H1 (cell line): Measurements from ENCODE around the gene RCBTB2. TPM values are rescaled to one million over a fixed set of nuclear protein-coding genes. Genes with fewer than 3 reads are reported as not detected.

ENCODE experiments used
- CTCF ChIA-PET: fragments of 300-600 bp; sonication (Branson Sonifier 250); formaldehyde crosslinking; loops from one replicate; lab custom pipeline; 2021; ENCODE audit not compliant: partially characterized antibody; lab: Charles Lee
- POLR2A ChIA-PET: fragments of 300-600 bp; sonication (Branson Sonifier 250); formaldehyde crosslinking; loops from one replicate; lab custom pipeline; 2021; ENCODE audit warnings: inconsistent platforms; ENCODE audit not compliant: partially characterized antibody; lab: Charles Lee
- DNase-seq, 2 experiments: peaks; one replicate each; pipeline versions ENCODE4 v3.0.0 to v3.0.0-alpha.2; 2010 to 2022; ENCODE audit warnings: low spot score in 2 of 2, low read depth in 1 of 2, mixed read lengths in 1 of 2
- FAIRE-seq: peaks from 2 replicates; lab custom pipeline; 2011; peaks lifted over from hg19 to GRCh38; lab: Jason Lieb, UNC
- H2AFZ ChIP-seq: 2 replicates; pipeline ENCODE4 v1.8.1; 2012; ENCODE audit warnings: low read length, inconsistent platforms
- H2AK5ac ChIP-seq: 2 replicates; pipeline ENCODE4 v1.6.1; 2013; ENCODE audit warnings: low read depth, low read length
- H2BK120ac ChIP-seq: replicated peaks from 2 replicates; pipeline ENCODE3; 2013; ENCODE audit warnings: low read depth, low read length, inconsistent platforms
- H2BK12ac ChIP-seq: 2 replicates; pipeline ENCODE4 v1.6.1; 2013; ENCODE audit warnings: low read depth, low read length
- H2BK15ac ChIP-seq: 2 replicates; pipeline ENCODE4 v1.6.1; 2013; ENCODE audit warnings: low read length
- H2BK20ac ChIP-seq: 2 replicates; pipeline ENCODE4 v1.6.1; 2013; ENCODE audit warnings: low read length
- H2BK5ac ChIP-seq: 2 replicates; pipeline ENCODE4 v1.6.1; 2013; ENCODE audit warnings: low read depth, low read length
- H3K14ac ChIP-seq: 2 replicates; pipeline ENCODE4 v1.6.1; 2013; ENCODE audit warnings: inconsistent platforms; ENCODE audit not compliant: insufficient read length
- H3K18ac ChIP-seq: 2 replicates; pipeline ENCODE4 v1.6.1; 2013; ENCODE audit warnings: low read length; ENCODE audit errors: extremely low read depth
- H3K23ac ChIP-seq: 2 replicates; pipeline ENCODE4 v1.6.1; 2013; ENCODE audit warnings: inconsistent platforms; ENCODE audit not compliant: insufficient read length
- H3K23me2 ChIP-seq: 2 replicates; pipeline ENCODE4 v1.6.1; 2013; ENCODE audit warnings: low read depth, low read length
- H3K27ac ChIP-seq: 2 replicates; pipeline ENCODE4 v1.6.1; 2011; ENCODE audit warnings: low read depth, low read length, inconsistent platforms
- H3K27me3 ChIP-seq, 4 experiments: replicated peaks in 1 of 4; 1 replicate in 1 of 4; 2 replicates in 3 of 4; pipeline versions ENCODE4 v1.6.1 to v1.8.1; 2011 to 2013; ENCODE audit warnings: low read length in 3 of 4, mild to moderate bottlenecking in 3 of 4, inconsistent platforms in 2 of 4, mixed read lengths in 2 of 4, moderate library complexity in 1 of 4; ENCODE audit not compliant: control insufficient read depth in 3 of 4, insufficient read depth in 3 of 4; ENCODE audit errors: extremely low read depth in 1 of 4
- H3K36me3 ChIP-seq, 4 experiments: 2 replicates each; pipeline versions ENCODE4 v1.6.1 to v1.8.1; 2011 to 2013; ENCODE audit warnings: mild to moderate bottlenecking in 4 of 4, low read length in 3 of 4, moderate library complexity in 2 of 4, control low read depth in 1 of 4, inconsistent platforms in 1 of 4; ENCODE audit not compliant: insufficient read depth in 4 of 4, control insufficient read depth in 2 of 4
- H3K4ac ChIP-seq: replicated peaks from 2 replicates; pipeline ENCODE3; 2013; ENCODE audit warnings: low read length, low read depth, mixed read lengths, inconsistent platforms; ENCODE audit not compliant: insufficient read length
- H3K4me1 ChIP-seq, 4 experiments: replicated peaks in 1 of 4; 1 replicate in 1 of 4; 2 replicates in 3 of 4; pipeline versions ENCODE4 v1.6.1 to v1.8.1; 2011 to 2013; ENCODE audit warnings: low read length in 3 of 4, inconsistent platforms in 2 of 4, mixed read lengths in 1 of 4; ENCODE audit not compliant: insufficient read depth in 4 of 4, control insufficient read depth in 3 of 4
- H3K4me2 ChIP-seq, 2 experiments: 2 replicates each; pipeline versions ENCODE4 v1.6.1 to v1.8.1; 2011 to 2013; ENCODE audit warnings: low read depth in 2 of 2, low read length in 2 of 2, control low read depth in 1 of 2, inconsistent platforms in 1 of 2, mild to moderate bottlenecking in 1 of 2; ENCODE audit not compliant: insufficient read depth in 1 of 2
- H3K4me3 ChIP-seq, 4 experiments: fragments of 200-600, 300-600 bp in 1 of 4; sonication (generic), shearing (Covaris generic), sonication (Bioruptor Twin) in 1 of 4; 2 replicates each; pipeline versions ENCODE4 v1.5.1 to v1.8.1; 2011 to 2016; ENCODE audit warnings: low read length in 4 of 4, low read depth in 3 of 4, control low read depth in 2 of 4, inconsistent platforms in 2 of 4, mild to moderate bottlenecking in 2 of 4, mixed read lengths in 1 of 4, moderate library complexity in 1 of 4; ENCODE audit not compliant: insufficient read depth in 2 of 4; ENCODE audit errors: extremely low read depth in 1 of 4
- H3K56ac ChIP-seq: replicated peaks from 2 replicates; pipeline ENCODE3; 2013; ENCODE audit warnings: low read depth, mild to moderate bottlenecking, mixed read lengths, low read length, inconsistent platforms; ENCODE audit not compliant: insufficient read length
- H3K79me1 ChIP-seq: 2 replicates; pipeline ENCODE4 v1.6.1; 2013; ENCODE audit warnings: low read depth, low read length, control low read depth
- H3K79me2 ChIP-seq, 2 experiments: 2 replicates each; pipeline versions ENCODE4 v1.6.1 to v1.8.1; 2012 to 2013; ENCODE audit warnings: low read length in 2 of 2, mild to moderate bottlenecking in 2 of 2, inconsistent platforms in 1 of 2; ENCODE audit not compliant: insufficient read depth in 2 of 2, control insufficient read depth in 1 of 2
- H3K9ac ChIP-seq, 4 experiments: replicated peaks in 1 of 4; 1 replicate in 1 of 4; 2 replicates in 3 of 4; pipeline versions ENCODE4 v1.6.1 to v1.8.1; 2011 to 2013; ENCODE audit warnings: low read depth in 3 of 4, low read length in 3 of 4, control low read depth in 2 of 4, mild to moderate bottlenecking in 2 of 4, moderate library complexity in 2 of 4, inconsistent platforms in 1 of 4; ENCODE audit errors: extremely low read depth in 1 of 4
- H3K9me3 ChIP-seq, 2 experiments: 2 replicates each; pipeline versions ENCODE4 v1.6.1 to v1.8.1; 2012 to 2013; ENCODE audit warnings: mild to moderate bottlenecking in 2 of 2, moderate library complexity in 2 of 2, control low read depth in 1 of 2, inconsistent platforms in 1 of 2, low read depth in 1 of 2, low read length in 1 of 2, mixed read lengths in 1 of 2; ENCODE audit not compliant: insufficient read depth in 2 of 2
- H4K20me1 ChIP-seq, 2 experiments: replicated peaks in 1 of 2; 2 replicates each; pipeline versions ENCODE3 to v1.8.1; 2011 to 2013; ENCODE audit warnings: inconsistent platforms in 2 of 2, low read length in 2 of 2, mild to moderate bottlenecking in 1 of 2; ENCODE audit not compliant: insufficient read depth in 2 of 2, control insufficient read depth in 1 of 2
- H4K5ac ChIP-seq: 2 replicates; pipeline ENCODE4 v1.6.1; 2013; ENCODE audit warnings: low read length, low read depth, mixed read lengths, inconsistent platforms; ENCODE audit not compliant: insufficient read length
- H4K8ac ChIP-seq: 2 replicates; pipeline ENCODE4 v1.8.0; 2013; ENCODE audit warnings: mild to moderate bottlenecking, moderate library complexity, low read length, inconsistent platforms; ENCODE audit not compliant: insufficient read depth; ENCODE audit errors: extremely low read depth
- H4K91ac ChIP-seq: replicated peaks from 2 replicates; pipeline ENCODE3; 2013; ENCODE audit warnings: low read length, mixed read lengths, inconsistent platforms; ENCODE audit not compliant: insufficient read length
- CTCF ChIP-seq, 3 experiments: IDR thresholded peaks; 1 replicate in 2 of 3; 2 replicates in 1 of 3; pipeline versions ENCODE4 v1.5.1 to v1.6.1; 2011; ENCODE audit warnings: low read length in 3 of 3, mild to moderate bottlenecking in 3 of 3, inconsistent platforms in 2 of 3, low read depth in 1 of 3, moderate library complexity in 1 of 3; ENCODE audit not compliant: insufficient read depth in 1 of 3; ENCODE audit errors: control extremely low read depth in 1 of 3
- JUND ChIP-seq: IDR thresholded peaks from 2 replicates; pipeline ENCODE4 v1.6.1; 2011; ENCODE audit warnings: mild to moderate bottlenecking, improper control_type of control experiment, low read length
- RAD21 ChIP-seq, 2 experiments: IDR thresholded peaks in 1 of 2; conservative IDR thresholded peaks in 1 of 2; 2 replicates each; pipeline ENCODE4 v1.6.1; 2011; ENCODE audit warnings: low read depth in 2 of 2, low read length in 2 of 2, improper control_type of control experiment in 1 of 2, inconsistent platforms in 1 of 2, mild to moderate bottlenecking in 1 of 2, moderate library complexity in 1 of 2
- WGBS, 2 experiments: shearing (Covaris generic) in 1 of 2; methylation state at CpG; one replicate each; pipeline versions ENCODE4 v1.1.6 to v1.1.7; 2013 to 2015; ENCODE audit warnings: low lambda C conversion rate in 2 of 2, mixed read lengths in 2 of 2, inconsistent platforms in 1 of 2, low coverage in 1 of 2, missing lambda C conversion rate in 1 of 2; ENCODE audit not compliant: insufficient replicate concordance in 2 of 2, insufficient coverage in 1 of 2, insufficient read length in 1 of 2; ENCODE audit errors: extremely low coverage in 1 of 2, missing lambda C conversion rate in 1 of 2; 5-methylcytosine and 5-hydroxymethylcytosine counted together
- polyA plus RNA-seq, 7 experiments: library from polyadenylated mRNA; depleted of rRNA in 3 of 7; stranded (reverse) in 5 of 7; unstranded in 2 of 7; fragments of >200 nt in 5 of 7; fragments of 200-250 nt in 2 of 7; gene quantifications; 1 replicate in 5 of 7; 2 replicates in 1 of 7; 4 replicates in 1 of 7; pipeline versions ENCODE4 v1.2.1 to v1.2.3, GENCODE V29; 2011 to 2013; ENCODE audit warnings: missing spikeins in 2 of 7, mixed read lengths in 2 of 7
- total RNA-seq: library from RNA; stranded (reverse); fragmentation: NEBNext Ultra II Directional; extraction: Animal tissue kit (Norgen Biotek cat#: 25700); gene quantifications from 2 replicates; pipeline ENCODE4 v1.2.1, GENCODE V29; 2021

Gene RCBTB2
- total and polyA plus RNA-seq, 2 of the 8 experiments (the other 6 are each of a cell fraction or from before 2014, with no cell fraction given) = 5.2 to 8.4 TPM

DNA sequence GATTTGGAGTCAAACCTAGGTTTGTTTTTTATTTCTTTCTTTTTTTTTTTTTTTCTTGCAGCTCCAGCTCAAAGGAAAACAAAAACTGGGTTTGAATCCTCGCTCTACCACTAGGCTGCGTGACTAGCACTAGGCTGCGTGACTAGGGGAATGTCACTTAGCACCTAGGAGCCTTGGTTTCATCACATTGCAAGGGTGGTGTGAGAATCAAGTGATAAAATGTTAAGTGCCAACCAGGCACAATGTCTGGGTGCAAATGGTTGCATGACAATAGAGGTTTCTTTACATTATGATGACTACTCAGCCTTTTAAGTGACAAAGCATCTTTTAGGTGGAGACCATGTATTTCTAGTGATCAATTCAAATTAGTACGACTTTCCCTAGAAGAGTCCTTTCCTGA is 27.9 kb downstream of the RCBTB2 start:
- H3K23me2 ChIP-seq = no peaks in the 10 kb centered on the region
- H3K18ac ChIP-seq = no peak overlapping the region
- H4K20me1 ChIP-seq = no peaks in the 10 kb centered on the region
- H4K8ac ChIP-seq = no peak overlapping the region
- H3K79me2 ChIP-seq = no peaks in the 10 kb centered on the region
- H4K5ac ChIP-seq = no peak overlapping the region
- H2BK15ac ChIP-seq = no peak overlapping the region
- H3K23ac ChIP-seq = no peak overlapping the region
- ChIA-PET CTCF (interaction anchor here (0.6 to 2.3 kb wide), 16 partner anchors 10 to 378 kb away, joined by 3 to 11 read pairs (median 3); no protein-coding TSS in a partner anchor), POLR2A (no interaction called here)
- no peak overlapping the region for H3K27ac ChIP-seq
- no peak overlapping the region for H3K4ac ChIP-seq
- peaks cover 0 to 3% (median 0%) of the 10 kb centered on the region in 4 experiments; a peak in 1 of 7 replicates for H3K4me1 ChIP-seq
- no peak for FAIRE-seq
- no peak overlapping the region for H2BK120ac ChIP-seq
- TF ChIP-seq RAD21 (IDR thresholded peaks at IDR 0.05 in 1 of 2, conservative IDR thresholded peaks at IDR 0.05 in 1 of 2; ENCODE audit: low read depth in 2 of 2, low read length in 2 of 2) (peak; percentile 6 to 19; a peak in 2 of 4 replicates), JUND (no peak), CTCF (IDR thresholded peaks at IDR 0.05; ENCODE audit: control extremely low read depth in 1 of 3, insufficient read depth in 1 of 3, low read depth in 1 of 3, low read length in 3 of 3) (peak; percentile 10 to 24 (median 20))
- H3K14ac ChIP-seq = no peak overlapping the region
- no peak overlapping the region for H2BK12ac ChIP-seq
- H2AFZ ChIP-seq = no peak overlapping the region
- no peak overlapping the region for H3K56ac ChIP-seq
- no peaks in the 10 kb centered on the region for H3K9me3 ChIP-seq
- no peaks in the 10 kb centered on the region; a peak in 1 of 8 replicates for H3K36me3 ChIP-seq
- 85% methylated on average over 4 of the region's 4 CpGs; no CpG with 5 or more reads in 1 of the 2 experiments for WGBS, 2 experiments
- no peak overlapping the region for H2BK5ac ChIP-seq
- no peak overlapping the region for H2AK5ac ChIP-seq
- H2BK20ac ChIP-seq = no peak overlapping the region
- H3K9ac ChIP-seq = peak overlapping the region in 1 of 4 experiments; percentile 20; a peak in 1 of 7 replicates
- H3K4me3 ChIP-seq = no peak overlapping the region
- no peak for DNase-seq
- no peak overlapping the region for H4K91ac ChIP-seq
- no peaks in the 10 kb centered on the region; the same call in 1 of the 2 replicates for H3K79me1 ChIP-seq
- no peaks in the 10 kb centered on the region for H3K27me3 ChIP-seq
- H3K4me2 ChIP-seq = no peak overlapping the region
